Esophagus muscularis mucosa (tissue), 4 donors: Measurements from ENCODE around the gene PPM1M. TPM values are rescaled to one million over a fixed set of nuclear protein-coding genes. Genes with fewer than 3 reads are reported as not detected.

ENCODE experiments used
- DNase-seq: peaks from one replicate; pipeline ENCODE4 v3.0.0-alpha.2; 2017; ENCODE audit errors: extremely low spot score
- H3K27ac ChIP-seq, 4 donors: fragments of 200-600 bp; sonication (generic); replicated peaks in 1 of 4; 1 replicate in 3 of 4; 2 replicates in 1 of 4; pipeline ENCODE4 v1.5.1; 2016 to 2019; ENCODE audit warnings: mild to moderate bottlenecking in 1 of 4
- H3K27me3 ChIP-seq, 4 donors: fragments of 200-600 bp; sonication (generic); one replicate each; pipeline versions ENCODE4 v1.5.1 to v1.6.0; 2016 to 2019
- H3K36me3 ChIP-seq, 4 donors: fragments of 200-600 bp; sonication (generic); one replicate each; pipeline ENCODE4 v1.5.1; 2016 to 2019
- H3K4me1 ChIP-seq, 4 donors: fragments of 200-600 bp; sonication (generic); one replicate each; pipeline ENCODE4 v1.5.1; 2016 to 2019
- H3K4me3 ChIP-seq, 4 donors: fragments of 200-600 bp; sonication (generic); 1 replicate in 2 of 4; 2 replicates in 2 of 4; pipeline ENCODE4 v1.5.1; 2016 to 2019; ENCODE audit warnings: mild to moderate bottlenecking in 4 of 4, moderate library complexity in 1 of 4
- H3K9me3 ChIP-seq, 4 donors: fragments of 200-600 bp; sonication (generic); 1 replicate in 3 of 4; 2 replicates in 1 of 4; pipeline ENCODE4 v1.5.1; 2016 to 2019
- EP300 ChIP-seq: sonication (generic); formaldehyde crosslinking; IDR thresholded peaks from one replicate; pipeline ENCODE4 v1.6.1; 2017; ENCODE audit warnings: antibody characterized with exemption
- POLR2A ChIP-seq: fragments of 450-650 bp; IDR thresholded peaks from one replicate; pipeline ENCODE4 v1.6.1; 2017; ENCODE audit warnings: antibody characterized with exemption, moderate library complexity, mild to moderate bottlenecking, low read depth
- POLR2AphosphoS5 ChIP-seq, 2 donors: sonication (generic); formaldehyde crosslinking; IDR thresholded peaks; one replicate each; pipeline ENCODE4 v1.6.1; 2017; ENCODE audit warnings: antibody characterized with exemption in 2 of 2
- WGBS: methylation state at CpG from one replicate; pipeline ENCODE4 v1.1.5; 2018; 5-methylcytosine and 5-hydroxymethylcytosine counted together
- intact Hi-C: fragments of 100-400 bp; cut with DNase I; formaldehyde crosslinking; loops from one replicate; pipeline ENCODE4 v1.15.1; 2023
- total RNA-seq, 4 donors: library from RNA; depleted of rRNA; stranded (reverse); fragments of >200 nt; gene quantifications; one replicate each; pipeline versions ENCODE4 v1.1.0 to v1.2.1, GENCODE V29; 2016
- TF ChIP-seq, protein P1 (sequence below), 3 experiments: fragments of 200-600 bp in 2 of 3; fragments of 450-650 bp in 1 of 3; sonication (generic) in 2 of 3; IDR thresholded peaks; one replicate each; pipeline ENCODE4 v1.5.1; 2017 to 2019; ENCODE audit warnings: antibody characterized with exemption in 3 of 3, mild to moderate bottlenecking in 2 of 3, moderate library complexity in 1 of 3

Gene PPM1M
- total RNA-seq, 4 donors from 2014 or later = 24.1 to 35.7 (median 32.4) TPM

DNA sequence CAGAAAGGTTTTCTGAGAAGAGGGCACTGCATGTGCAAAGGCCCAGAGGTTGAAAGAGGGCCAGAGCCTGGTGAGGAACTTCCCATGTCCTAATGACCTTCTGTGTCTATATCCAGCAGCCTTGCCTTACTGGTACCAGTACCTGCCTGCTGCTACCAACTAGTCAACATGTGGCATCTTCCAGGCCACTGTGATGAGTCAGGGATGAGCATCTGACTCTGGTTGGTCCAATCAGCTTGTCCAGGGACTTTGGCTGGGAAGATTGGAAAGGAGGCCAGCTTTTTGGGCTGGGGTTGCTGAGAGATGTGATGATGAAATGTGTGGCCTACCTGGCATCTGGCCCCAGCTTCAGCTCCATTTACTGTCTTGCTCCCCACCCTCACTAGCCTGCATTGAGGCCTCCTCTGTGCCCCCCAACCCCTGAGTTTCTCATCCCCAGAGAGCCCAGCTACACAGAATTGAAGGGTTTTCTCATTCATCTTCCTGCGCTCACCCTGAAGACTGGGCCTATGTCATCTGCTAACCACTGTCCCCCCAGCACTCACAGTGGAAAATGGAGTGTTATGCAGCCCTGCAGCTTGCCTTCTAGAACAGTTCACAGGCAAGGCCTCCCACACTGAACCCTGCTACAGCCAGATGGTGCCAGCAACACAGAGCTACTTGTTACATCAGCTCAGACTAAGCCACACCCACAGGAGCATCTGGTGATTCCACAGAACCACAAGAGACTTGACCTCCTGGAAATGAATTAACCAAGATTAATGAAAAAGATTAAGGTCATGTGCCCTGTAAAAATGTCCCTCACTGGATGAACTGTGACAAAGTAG is 5.3 kb upstream of the PPM1M start:
- TF ChIP-seq, protein P1, sequence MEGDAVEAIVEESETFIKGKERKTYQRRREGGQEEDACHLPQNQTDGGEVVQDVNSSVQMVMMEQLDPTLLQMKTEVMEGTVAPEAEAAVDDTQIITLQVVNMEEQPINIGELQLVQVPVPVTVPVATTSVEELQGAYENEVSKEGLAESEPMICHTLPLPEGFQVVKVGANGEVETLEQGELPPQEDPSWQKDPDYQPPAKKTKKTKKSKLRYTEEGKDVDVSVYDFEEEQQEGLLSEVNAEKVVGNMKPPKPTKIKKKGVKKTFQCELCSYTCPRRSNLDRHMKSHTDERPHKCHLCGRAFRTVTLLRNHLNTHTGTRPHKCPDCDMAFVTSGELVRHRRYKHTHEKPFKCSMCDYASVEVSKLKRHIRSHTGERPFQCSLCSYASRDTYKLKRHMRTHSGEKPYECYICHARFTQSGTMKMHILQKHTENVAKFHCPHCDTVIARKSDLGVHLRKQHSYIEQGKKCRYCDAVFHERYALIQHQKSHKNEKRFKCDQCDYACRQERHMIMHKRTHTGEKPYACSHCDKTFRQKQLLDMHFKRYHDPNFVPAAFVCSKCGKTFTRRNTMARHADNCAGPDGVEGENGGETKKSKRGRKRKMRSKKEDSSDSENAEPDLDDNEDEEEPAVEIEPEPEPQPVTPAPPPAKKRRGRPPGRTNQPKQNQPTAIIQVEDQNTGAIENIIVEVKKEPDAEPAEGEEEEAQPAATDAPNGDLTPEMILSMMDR (IDR thresholded peaks at IDR 0.05) = no peak
- no peak for TF ChIP-seq POLR2AphosphoS5 (IDR thresholded peaks at IDR 0.05)
- TF ChIP-seq EP300 = no peak
- no peak for TF ChIP-seq POLR2A
- Histone ChIP-seq H3K27ac (peak overlapping the region; percentile 89 to 94 (median 91)), H3K9me3 (no peaks in the 10 kb centered on the region), H3K4me1 (peaks cover 48 to 66% (median 61%) of the 10 kb centered on the region in 4 donors), H3K4me3 (peak overlapping the region in 2 of 4 donors; percentile 75 to 96), H3K36me3 (no peaks in the 10 kb centered on the region), H3K27me3 (no peaks in the 10 kb centered on the region)
- intact Hi-C loops = no loop called here
- WGBS = 92% methylated on average over 1 of the region's 1 CpG
- no peak for DNase-seq

DNA sequence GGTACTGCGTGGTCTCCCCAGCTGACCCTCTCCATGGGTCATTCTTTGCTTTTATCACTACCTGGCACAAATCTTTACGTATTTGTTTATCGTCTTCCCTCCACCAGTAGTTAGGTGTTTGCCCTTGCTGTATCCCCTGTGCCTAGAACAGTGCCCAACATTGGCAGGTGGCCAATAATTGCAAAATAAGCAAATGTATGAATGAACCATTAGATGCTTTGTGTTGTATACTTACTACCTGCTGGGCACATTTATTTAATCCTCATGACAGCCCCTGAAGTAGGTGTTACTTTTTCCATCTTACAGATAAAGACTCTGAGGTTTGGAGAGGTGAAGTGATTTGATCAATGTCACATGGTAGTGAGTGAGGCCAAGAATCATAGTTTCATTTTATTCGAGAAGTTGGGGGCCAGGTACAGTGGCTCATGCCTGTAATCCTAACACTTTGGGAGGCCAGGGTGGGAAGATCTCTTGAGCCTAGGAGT is 4.6 kb upstream of the PPM1M start:
- TF ChIP-seq EP300 (no peak), POLR2AphosphoS5 (IDR thresholded peaks at IDR 0.05) (no peak), POLR2A (no peak)
- TF ChIP-seq, protein P1 (IDR thresholded peaks at IDR 0.05) = no peak
- Histone ChIP-seq H3K4me1 (peaks cover 44 to 63% (median 59%) of the 10 kb centered on the region in 4 donors), H3K36me3 (no peaks in the 10 kb centered on the region), H3K4me3 (no peak overlapping the region), H3K9me3 (no peaks in the 10 kb centered on the region), H3K27me3 (no peaks in the 10 kb centered on the region), H3K27ac (peak overlapping the region in 3 of 4 donors; percentile 89 to 93 (median 89))
- no peak for DNase-seq
- 89% methylated on average over 4 of the region's 4 CpGs for WGBS
- intact Hi-C loops = no loop called here

- Histone ChIP-seq H3K27me3 (no peaks in the 10 kb centered on the region), H3K4me1 (peaks cover 36 to 63% (median 59%) of the 10 kb centered on the region in 4 donors), H3K4me3 (no peak overlapping the region), H3K9me3 (no peaks in the 10 kb centered on the region), H3K27ac (no peak overlapping the region), H3K36me3 (no peaks in the 10 kb centered on the region)
- intact Hi-C loops = no loop called here
- TF ChIP-seq POLR2A (no peak), POLR2AphosphoS5 (IDR thresholded peaks at IDR 0.05) (no peak), EP300 (no peak)
- TF ChIP-seq, protein P1 (IDR thresholded peaks at IDR 0.05) = no peak
- no peak for DNase-seq
- WGBS = 87% methylated on average over 1 of the region's 1 CpG
Observed at GRCh38 chr3:52242039-52242438, 3.5 kb upstream of the PPM1M start.

DNA sequence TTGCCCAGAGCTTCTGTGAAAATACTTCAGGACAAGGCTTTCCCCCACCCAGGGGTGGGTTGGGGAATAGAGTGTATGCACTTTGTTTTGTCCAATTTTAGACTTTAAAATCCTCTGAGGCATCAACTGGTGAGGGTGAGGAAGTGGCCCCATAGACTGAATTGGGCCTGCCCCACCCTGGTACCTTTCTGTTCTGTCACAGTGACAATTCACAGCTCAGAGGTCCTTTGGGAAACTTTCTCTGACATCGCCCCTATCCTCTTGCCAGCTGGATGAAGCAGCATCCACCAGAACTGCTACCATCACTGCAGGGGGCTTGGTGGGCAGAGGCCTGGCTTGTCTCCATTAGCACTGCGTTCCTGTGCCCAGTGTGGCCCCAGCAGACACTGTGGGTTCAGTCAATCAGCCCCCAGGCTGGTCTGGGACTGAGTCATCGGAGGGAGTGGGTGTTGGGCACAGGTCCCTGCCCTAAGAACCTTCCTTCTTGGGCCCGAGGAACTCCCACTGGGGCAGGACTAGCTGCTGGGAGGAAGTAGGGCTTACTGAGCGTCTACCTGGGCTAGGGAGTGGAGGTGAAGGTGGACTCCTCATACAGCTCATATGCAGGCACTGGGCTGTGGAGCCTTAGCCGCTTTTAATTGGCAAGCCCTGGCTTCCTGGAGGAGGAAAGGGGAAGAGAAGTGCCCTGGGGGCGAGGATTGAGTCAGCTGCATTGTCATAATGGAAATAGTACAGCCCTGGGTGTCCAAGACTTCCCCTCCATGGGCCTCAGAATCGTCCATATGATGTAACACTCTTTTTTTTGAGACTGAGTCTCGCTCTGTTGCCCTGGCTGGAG is 1.5 kb upstream of the PPM1M start:
- Histone ChIP-seq H3K36me3 (peaks cover 0 to 15% (median 10%) of the 10 kb centered on the region in 4 donors), H3K4me1 (peaks cover 21 to 55% (median 53%) of the 10 kb centered on the region in 4 donors), H3K9me3 (no peaks in the 10 kb centered on the region), H3K27ac (peak overlapping the region in 3 of 4 donors; percentile 90), H3K27me3 (no peaks in the 10 kb centered on the region), H3K4me3 (no peak overlapping the region)
- WGBS = 76% methylated on average over 5 of the region's 9 CpGs
- intact Hi-C loops = no loop called here
- TF ChIP-seq EP300 = no peak
- no peak for TF ChIP-seq POLR2A
- peak in 1 of 2 donors; percentile 7 for TF ChIP-seq POLR2AphosphoS5 (IDR thresholded peaks at IDR 0.05)
- TF ChIP-seq, protein P1 (IDR thresholded peaks at IDR 0.05) = no peak
- DNase-seq = no peak
